Urinary bladder (tissue), 4 donors: ENCODE data around the gene ZNF329. TPM values are rescaled to one million over a fixed set of nuclear protein-coding genes. Genes with fewer than 3 reads are reported as not detected.

ENCODE experiments used
- DNase-seq: peaks from one replicate; pipeline ENCODE4 v3.0.0-alpha.2; 2015; ENCODE audit errors: extremely low spot score
- H3K27ac ChIP-seq: one replicate; pipeline ENCODE4 v1.5.1; 2013; ENCODE audit warnings: low read depth, mild to moderate bottlenecking, moderate library complexity
- H3K36me3 ChIP-seq: one replicate; pipeline ENCODE4 v1.6.1; 2013; ENCODE audit warnings: mild to moderate bottlenecking, moderate library complexity; ENCODE audit not compliant: insufficient read depth
- H3K4me1 ChIP-seq: one replicate; pipeline ENCODE4 v1.6.1; 2013; ENCODE audit warnings: mild to moderate bottlenecking, moderate library complexity; ENCODE audit not compliant: insufficient read depth
- H3K4me3 ChIP-seq: one replicate; pipeline ENCODE4 v1.5.1; 2013; ENCODE audit warnings: low read depth, low read length
- WGBS: extraction: QIAGEN DNeasy Blood & Tissue Kit; methylation state at CpG from one replicate; pipeline ENCODE4 v1.1.7; 2013; 5-methylcytosine and 5-hydroxymethylcytosine counted together
- polyA plus RNA-seq: library from polyadenylated mRNA; stranded (reverse); fragments of 200-250 nt; gene quantifications from one replicate; pipeline ENCODE4 v1.2.3, GENCODE V29; 2013
- total RNA-seq: library from RNA; depleted of rRNA; stranded (reverse); fragments of >200 nt; gene quantifications from one replicate; pipeline ENCODE4 v1.2.3, GENCODE V29; 2014
- donor health status: healthy with polysubstance abuse.
- donor health status: healthy.

The ZNF329 gene
- total RNA-seq, result 19.6 TPM
- polyA plus RNA-seq, result 9.4 TPM

DNA sequence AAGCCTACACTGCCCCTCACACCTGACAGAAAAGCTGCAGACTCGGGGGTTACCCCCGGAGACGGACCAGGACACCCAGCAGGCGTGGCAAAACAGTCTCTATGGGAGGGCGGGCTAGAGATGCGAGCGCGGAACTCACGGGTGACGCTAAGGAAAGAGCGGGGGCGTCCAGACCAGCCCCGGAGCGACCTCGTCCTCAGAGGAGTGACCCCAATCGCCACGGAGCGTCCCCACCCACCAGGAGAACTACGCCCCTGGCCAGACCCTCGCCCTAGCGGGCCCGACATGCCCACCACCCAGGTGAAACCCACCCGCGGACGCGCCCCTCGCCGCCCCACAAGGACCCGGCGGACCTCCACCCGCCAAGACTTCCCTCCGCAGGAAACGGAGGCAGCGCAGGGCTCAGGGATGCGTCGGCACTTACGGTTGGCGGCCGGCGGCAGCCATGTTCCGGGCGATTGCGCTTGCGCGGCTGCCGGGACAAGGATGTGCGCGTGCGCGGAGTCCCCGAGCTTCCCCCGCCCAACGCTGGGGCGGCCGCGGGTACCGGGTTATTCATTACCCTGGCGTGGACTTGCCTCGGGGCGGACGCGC, at the start of gene ZNF329:
TSS of gene ZNF329 (minus strand) at position 462 of the 594 bp plus-strand sequence. CDS start 21,286 bp downstream, outside the sequence.
- H3K36me3 ChIP-seq, result peaks cover 2% of the 10 kb centered on the region
- WGBS, result under 1% methylated on average over 62 of the region's 62 CpGs
- no peaks in the 10 kb centered on the region for H3K4me1 ChIP-seq
- DNase-seq, result peak; percentile 36
- H3K4me3 ChIP-seq, result peak within 1 kb of the TSS; percentile 98
- H3K27ac ChIP-seq, result peak within 1 kb of the TSS; percentile 84

- peaks cover 10% of the 10 kb centered on the region for H3K36me3 ChIP-seq
- no peak overlapping the region for H3K27ac ChIP-seq
- DNase-seq, result no peak
- no peaks in the 10 kb centered on the region for H3K4me1 ChIP-seq
- no peak overlapping the region for H3K4me3 ChIP-seq
- WGBS, result 72% methylated on average over 6 of the region's 6 CpGs
These were observed 46.5 kb upstream of the ZNF329 start for GRCh38 chr19:58196901-58197616.

GRCh38 chr19:58183817-58184215, 33.2 kb upstream of the ZNF329 start:
- WGBS, result 16% methylated on average over 13 of the region's 13 CpGs
- peak; percentile 39 for DNase-seq
- Histone ChIP-seq H3K4me1 (no peaks in the 10 kb centered on the region), H3K27ac (peak overlapping the region; percentile 92), H3K36me3 (peaks cover 8% of the 10 kb centered on the region), H3K4me3 (peak overlapping the region; percentile 74)

GRCh38 chr19:58182989-58183816, 32.6 kb upstream of the ZNF329 start, which contains the start of gene ZNF274:
Gene ZNF274, plus strand, starts transcription at chr19:58183061. Its CDS starts 905 bp downstream, at chr19:58183966.
- H3K4me1 ChIP-seq, result no peaks in the 10 kb centered on the region
- peak; percentile 70 for DNase-seq
- peak within 1 kb of the TSS; percentile 74 for H3K4me3 ChIP-seq
- H3K36me3 ChIP-seq, result peaks cover 10% of the 10 kb centered on the region
- H3K27ac ChIP-seq, result peak within 1 kb of the TSS; percentile 92
- WGBS, result under 1% methylated on average over 80 of the region's 80 CpGs

GRCh38 chr19:58182577-58182988, 32.0 kb upstream of the ZNF329 start:
- peak overlapping the region; percentile 74 for H3K4me3 ChIP-seq
- no peak for DNase-seq
- H3K4me1 ChIP-seq, result no peaks in the 10 kb centered on the region
- 4% methylated on average over 17 of the region's 17 CpGs for WGBS
- peaks cover 11% of the 10 kb centered on the region for H3K36me3 ChIP-seq
- peak overlapping the region; percentile 92 for H3K27ac ChIP-seq

DNA sequence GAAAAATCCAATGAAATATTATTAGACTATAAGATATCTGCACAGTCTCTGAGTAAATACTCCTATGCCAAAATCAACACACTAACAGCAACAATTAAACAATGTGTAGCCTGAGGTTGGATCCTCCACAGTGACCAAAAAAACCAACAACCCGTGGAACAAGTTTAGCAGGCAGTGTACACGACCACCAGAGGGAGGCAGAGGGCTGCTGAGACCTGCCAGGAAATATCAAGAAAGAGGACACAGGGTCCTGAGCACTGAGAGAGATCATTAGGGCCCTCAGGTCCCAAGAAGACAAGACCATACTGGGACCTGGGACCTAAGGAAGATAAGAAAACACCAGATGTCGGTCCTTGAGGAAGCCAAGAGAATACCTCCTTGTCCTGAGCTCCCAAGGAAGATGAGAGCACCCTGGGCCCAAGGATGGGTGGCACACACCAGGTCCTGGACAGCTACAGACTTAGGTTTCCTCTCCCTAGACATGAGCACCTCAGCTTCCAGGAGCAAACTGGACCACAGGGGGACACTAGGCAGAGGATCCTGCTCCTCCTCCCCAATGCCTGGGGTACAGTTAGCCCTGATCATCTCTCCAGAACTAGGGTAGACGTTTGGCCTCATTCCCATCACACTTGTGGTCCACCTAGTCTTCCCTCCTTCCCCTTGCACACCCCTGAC, 31.4 kb upstream of the ZNF329 start:
- 36% methylated on average over 4 of the region's 4 CpGs for WGBS

DNA sequence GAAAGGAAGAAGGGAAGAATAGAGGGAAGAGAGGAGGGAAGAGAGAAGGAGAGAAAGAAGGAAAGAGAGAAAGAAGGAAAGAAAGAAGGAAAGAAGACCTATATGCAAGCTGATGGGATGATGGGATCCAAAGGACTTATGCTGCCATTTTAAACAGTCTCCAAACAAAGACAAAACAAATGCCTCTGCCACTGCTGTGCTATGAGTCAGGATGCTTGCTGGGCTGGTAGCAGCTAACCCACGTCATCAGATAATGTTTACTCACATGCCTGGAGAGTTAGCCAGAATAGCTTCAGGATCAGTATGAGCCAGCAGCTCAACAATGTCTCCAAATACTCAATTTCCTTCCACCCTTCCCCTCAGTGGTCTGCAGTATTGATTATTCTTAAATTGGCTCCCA, 20.3 kb upstream of the ZNF329 start:
- no peak overlapping the region for H3K27ac ChIP-seq
- H3K4me1 ChIP-seq, result no peaks in the 10 kb centered on the region
- DNase-seq, result no peak
- H3K4me3 ChIP-seq, result no peak overlapping the region
- WGBS, result 50% methylated on average over 1 of the region's 1 CpG
- H3K36me3 ChIP-seq, result no peaks in the 10 kb centered on the region

More for the DNA sequence above, 31.4 kb upstream of the ZNF329 start:
- H3K36me3 ChIP-seq, result peaks cover 8% of the 10 kb centered on the region
- no peak overlapping the region for H3K27ac ChIP-seq
- no peak overlapping the region for H3K4me3 ChIP-seq
- no peaks in the 10 kb centered on the region for H3K4me1 ChIP-seq
- no peak for DNase-seq

DNA sequence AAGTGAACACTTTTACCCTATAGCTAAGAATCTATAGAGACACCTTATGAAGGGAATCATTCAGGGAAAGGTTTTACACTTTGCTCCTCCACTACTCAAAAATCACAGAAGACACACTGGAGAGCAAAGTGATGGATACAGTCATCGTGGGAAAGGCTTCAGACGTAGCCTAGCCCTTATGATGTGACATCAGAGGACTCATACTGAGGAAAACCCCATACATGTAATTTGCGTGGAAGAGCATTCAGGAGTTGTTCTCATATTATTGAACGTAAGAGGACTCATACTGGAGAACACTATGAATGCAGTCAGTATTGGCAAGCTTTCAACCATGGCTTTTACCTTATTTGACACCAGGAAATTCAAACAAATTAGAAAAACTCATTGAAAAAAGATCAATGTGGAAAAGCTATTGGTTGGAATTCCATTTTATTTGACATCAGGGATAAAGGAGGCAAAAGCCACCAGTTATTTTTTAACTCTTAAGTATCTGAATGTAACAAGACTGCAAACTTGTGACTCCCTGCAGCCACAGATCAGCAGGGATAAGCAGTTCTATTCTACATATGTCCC, 16.2 kb upstream of the ZNF329 start:
- no peak overlapping the region for H3K4me3 ChIP-seq
- DNase-seq, result no peak
- WGBS, result 55% methylated on average over 4 of the region's 4 CpGs
- no peaks in the 10 kb centered on the region for H3K36me3 ChIP-seq
- H3K4me1 ChIP-seq, result no peaks in the 10 kb centered on the region
- no peak overlapping the region for H3K27ac ChIP-seq

DNA sequence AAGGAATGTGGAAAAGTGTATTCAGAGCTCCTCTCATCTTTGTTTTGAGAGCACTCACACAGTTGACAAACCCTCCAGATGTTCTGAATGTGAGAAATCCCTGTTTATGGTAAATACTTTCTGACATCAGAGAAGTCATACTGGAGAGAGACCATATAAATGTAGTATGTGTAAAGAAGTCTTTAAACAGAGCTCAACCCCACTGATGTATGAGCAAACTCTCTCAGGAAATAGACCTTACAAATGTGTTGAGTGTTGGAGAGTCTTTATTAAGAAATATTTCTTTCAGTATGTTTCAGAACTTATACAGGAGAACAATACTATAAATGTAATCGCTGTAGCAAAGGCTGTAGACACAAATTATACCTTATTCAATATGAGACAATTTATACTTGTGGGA, 15.7 kb upstream of the ZNF329 start:
- Histone ChIP-seq H3K4me3 (no peak overlapping the region), H3K27ac (no peak overlapping the region), H3K36me3 (no peaks in the 10 kb centered on the region), H3K4me1 (no peaks in the 10 kb centered on the region)
- no peak for DNase-seq
- WGBS, result 86% methylated on average over 1 of the region's 1 CpG

DNA sequence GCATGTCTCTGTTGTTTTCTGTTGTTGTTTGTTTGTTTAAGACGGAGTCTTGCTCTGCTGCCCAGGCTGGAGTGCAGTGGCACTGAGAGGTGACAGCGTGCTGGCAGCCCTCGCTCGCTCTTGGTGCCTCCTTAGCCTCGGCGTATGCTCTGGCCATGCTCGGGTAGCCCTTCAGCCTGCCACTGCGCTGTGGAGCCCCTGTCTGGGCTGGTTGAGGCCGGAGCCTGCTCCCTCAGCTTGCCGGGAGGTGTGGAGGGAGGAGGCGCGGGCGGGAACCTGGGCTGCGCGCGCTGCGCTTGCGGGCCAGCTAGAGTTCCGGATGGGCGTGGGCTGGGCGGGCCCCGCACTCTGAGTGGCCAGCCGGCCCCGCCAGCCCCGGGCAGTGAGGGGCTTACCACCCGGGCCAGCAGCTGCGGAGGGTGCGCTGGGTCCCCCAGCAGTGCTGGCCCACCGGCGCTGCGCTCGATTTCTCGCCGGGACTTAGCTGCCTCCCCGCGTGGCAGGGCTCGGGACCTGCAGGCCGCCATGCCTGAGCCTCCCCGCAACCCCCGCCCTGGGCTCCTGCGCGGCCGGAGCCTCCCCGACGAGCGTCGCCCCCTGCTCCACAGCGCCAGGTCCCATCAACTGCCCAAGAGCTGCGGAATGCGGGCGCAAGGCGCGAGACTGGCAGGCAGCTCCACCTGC, 6.6 kb upstream of the ZNF329 start:
- no peak overlapping the region for H3K4me3 ChIP-seq
- H3K4me1 ChIP-seq, result no peaks in the 10 kb centered on the region
- H3K27ac ChIP-seq, result no peak overlapping the region
- H3K36me3 ChIP-seq, result no peaks in the 10 kb centered on the region
- 92% methylated on average over 53 of the region's 53 CpGs for WGBS
- no peak for DNase-seq

GRCh38 chr19:58154679-58155648, 4.4 kb upstream of the ZNF329 start:
- H3K27ac ChIP-seq, result peak overlapping the region; percentile 93
- 2% methylated on average over 85 of the region's 85 CpGs for WGBS
- H3K4me3 ChIP-seq, result peak overlapping the region; percentile 79
- DNase-seq, result peak; percentile 88
- H3K36me3 ChIP-seq, result no peaks in the 10 kb centered on the region
- no peaks in the 10 kb centered on the region for H3K4me1 ChIP-seq

DNA sequence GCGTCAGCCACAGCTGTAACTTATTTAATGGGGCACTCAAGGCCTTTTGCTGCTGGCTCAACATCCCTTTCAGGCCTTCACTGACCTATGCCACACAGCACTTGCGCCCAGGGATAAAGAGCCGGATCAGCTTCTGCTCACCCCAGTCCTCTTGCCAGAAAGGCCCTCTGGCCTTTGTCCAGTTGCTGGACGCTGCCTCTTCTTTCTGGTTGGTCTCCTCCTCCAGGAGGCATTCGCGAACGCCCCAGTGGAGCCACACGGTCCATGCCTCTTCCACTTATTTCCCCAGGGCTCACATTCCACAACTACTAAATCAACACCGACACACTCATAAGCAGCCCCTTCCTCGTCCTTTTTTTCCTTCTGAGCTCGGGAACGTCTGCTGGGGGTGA, 3.7 kb upstream of the ZNF329 start:
- 4% methylated on average over 12 of the region's 12 CpGs for WGBS
- Histone ChIP-seq H3K27ac (peak overlapping the region; percentile 93), H3K36me3 (no peaks in the 10 kb centered on the region), H3K4me1 (no peaks in the 10 kb centered on the region), H3K4me3 (peak overlapping the region; percentile 79)
- DNase-seq, result no peak
